Jurkat, Clone E6-1 (cell line): ENCODE measurements around the gene ZCCHC24.

Experiments
- DNase-seq: peaks from one replicate; pipeline ENCODE4 v3.0.0-alpha.2; 2011; ENCODE audit warnings: low read depth, low spot score
- H3K4me3 ChIP-seq: 2 replicates; pipeline ENCODE4 v1.5.1; 2011; ENCODE audit warnings: mild to moderate bottlenecking, low read length, control low read depth, moderate library complexity

ZCCHC24 gene

GRCh38 chr10:79405995-79406515 lies 39.4 kb downstream of the ZCCHC24 start:
- no peak overlapping the region for H3K4me3 ChIP-seq
- DNase-seq = no peak

- no peak overlapping the region for H3K4me3 ChIP-seq
- DNase-seq = no peak
Measured at GRCh38 chr10:79405221-79405994, 40.0 kb downstream of the ZCCHC24 start.

- DNase-seq = no peak
- no peak overlapping the region for H3K4me3 ChIP-seq
Measured at GRCh38 chr10:79404690-79405131, 40.7 kb downstream of the ZCCHC24 start.

- H3K4me3 ChIP-seq = no peak overlapping the region
- no peak for DNase-seq
Measured at GRCh38 chr10:79404231-79404609, 41.2 kb downstream of the ZCCHC24 start.

- no peak overlapping the region for H3K4me3 ChIP-seq
- no peak for DNase-seq
Measured at GRCh38 chr10:79403441-79404230, 41.8 kb downstream of the ZCCHC24 start.

GRCh38 chr10:79402951-79403350 lies 42.5 kb downstream of the ZCCHC24 start:
- H3K4me3 ChIP-seq = no peak overlapping the region
- no peak for DNase-seq

- H3K4me3 ChIP-seq = no peak overlapping the region
- DNase-seq = no peak
Measured at GRCh38 chr10:79402625-79402946, 42.8 kb downstream of the ZCCHC24 start.

GRCh38 chr10:79401015-79401921 lies 44.2 kb downstream of the ZCCHC24 start:
- no peak for DNase-seq
- no peak overlapping the region for H3K4me3 ChIP-seq

GRCh38 chr10:79400146-79401004 lies 45.0 kb downstream of the ZCCHC24 start:
- DNase-seq = peak; percentile 33
- no peak overlapping the region for H3K4me3 ChIP-seq

GRCh38 chr10:79399223-79399831 lies 46.1 kb downstream of the ZCCHC24 start:
- no peak overlapping the region for H3K4me3 ChIP-seq
- no peak for DNase-seq

GRCh38 chr10:79398642-79399041 lies 46.8 kb downstream of the ZCCHC24 start:
- H3K4me3 ChIP-seq = no peak overlapping the region
- no peak for DNase-seq

- DNase-seq = no peak
- no peak overlapping the region for H3K4me3 ChIP-seq
Measured at GRCh38 chr10:79397575-79398303, 47.7 kb downstream of the ZCCHC24 start.

- DNase-seq = no peak
- no peak overlapping the region for H3K4me3 ChIP-seq
Measured at GRCh38 chr10:79397051-79397450, 48.4 kb downstream of the ZCCHC24 start.

- no peak overlapping the region for H3K4me3 ChIP-seq
- no peak for DNase-seq
Measured at GRCh38 chr10:79396520-79396919, 48.9 kb downstream of the ZCCHC24 start.

GRCh38 chr10:79394664-79395063 lies 50.8 kb downstream of the ZCCHC24 start:
- no peak overlapping the region for H3K4me3 ChIP-seq
- DNase-seq = no peak

GRCh38 chr10:79393924-79394610 lies 51.4 kb downstream of the ZCCHC24 start:
- DNase-seq = no peak
- H3K4me3 ChIP-seq = no peak overlapping the region
